CD4-positive, alpha-beta T cell treated with Interleukin-17A for 4 hours (primary cell): ENCODE measurements around the gene GALNT3.

Source experiments
- DNase-seq: peaks from one replicate; pipeline ENCODE4 v3.0.0-alpha.2; 2020; ENCODE audit warnings: mixed read lengths

The GALNT3 gene

GRCh38 chr2:165795011-165795410, 964 bp upstream of the GALNT3 start:
- DNase-seq = no peak

- peak; percentile 50 for DNase-seq
Observed at GRCh38 chr2:165794536-165794928, 485 bp upstream of the GALNT3 start.

GRCh38 chr2:165793161-165793778, 777 bp downstream of the GALNT3 start:
- no peak for DNase-seq

GRCh38 chr2:165792104-165792454, 2.0 kb downstream of the GALNT3 start:
- DNase-seq = no peak

- DNase-seq = no peak
Observed at GRCh38 chr2:165791421-165792103, 2.5 kb downstream of the GALNT3 start.

GRCh38 chr2:165790466-165790865, 3.6 kb downstream of the GALNT3 start:
- DNase-seq = no peak

GRCh38 chr2:165787334-165787733, 6.7 kb downstream of the GALNT3 start:
- no peak for DNase-seq

GRCh38 chr2:165779706-165780105, 14.3 kb downstream of the GALNT3 start:
- DNase-seq = no peak

- no peak for DNase-seq
Observed at GRCh38 chr2:165778653-165779451, 15.2 kb downstream of the GALNT3 start.

GRCh38 chr2:165778187-165778556, 15.9 kb downstream of the GALNT3 start:
- DNase-seq = no peak

- DNase-seq = no peak
Observed at GRCh38 chr2:165777522-165778186, 16.4 kb downstream of the GALNT3 start.

- no peak for DNase-seq
Observed at GRCh38 chr2:165776796-165777195, 17.3 kb downstream of the GALNT3 start.

- DNase-seq = no peak
Observed at GRCh38 chr2:165776013-165776412, 18.0 kb downstream of the GALNT3 start.

GRCh38 chr2:165773684-165774083, 20.4 kb downstream of the GALNT3 start:
- DNase-seq = no peak

GRCh38 chr2:165772183-165772582, 21.9 kb downstream of the GALNT3 start:
- DNase-seq = no peak

GRCh38 chr2:165766326-165766927, 27.6 kb downstream of the GALNT3 start:
- DNase-seq = no peak

GRCh38 chr2:165762723-165763122, 31.3 kb downstream of the GALNT3 start:
- no peak for DNase-seq

- no peak for DNase-seq
Observed at GRCh38 chr2:165757906-165758675, 36.0 kb downstream of the GALNT3 start.

- DNase-seq = no peak
Observed at GRCh38 chr2:165746501-165746900, 47.5 kb downstream of the GALNT3 start.

- no peak for DNase-seq
Observed at GRCh38 chr2:165745916-165746315, 48.1 kb downstream of the GALNT3 start.

- no peak for DNase-seq
Observed at GRCh38 chr2:165743442-165743841, 50.6 kb downstream of the GALNT3 start.

- DNase-seq = no peak
Observed at GRCh38 chr2:165725421-165725820, 68.6 kb downstream of the GALNT3 start.
